HEK293T (cell line): Measurements from ENCODE around the gene SERHL2.

Experiments used
- PKNOX1 ChIP-seq: fragments of 450-650 bp; IDR thresholded peaks from 2 replicates; pipeline ENCODE4 v1.6.1; 2016
- SP1 ChIP-seq: fragments of 450-650 bp; IDR thresholded peaks from 2 replicates; pipeline ENCODE4 v1.6.1; 2017
- TARDBP ChIP-seq: fragments of 450-650 bp; IDR thresholded peaks from 2 replicates; pipeline ENCODE4 v1.6.1; 2016

GRCh38 chr22:42533638-42533977 lies 20.1 kb upstream of the SERHL2 start:
- TF ChIP-seq SP1, result no peak
- TF ChIP-seq TARDBP, result no peak
- TF ChIP-seq PKNOX1, result no peak
